GM12891 (cell line): ENCODE results near the gene SCGB2A2.

Experiments
- POLR2A ChIP-seq: IDR thresholded peaks from 2 replicates; pipeline ENCODE4 v1.6.1; 2011; ENCODE audit warnings: low read depth, low read length, control low read depth
- POLR2AphosphoS5 ChIP-seq: IDR thresholded peaks from 2 replicates; pipeline ENCODE4 v1.6.1; 2011; ENCODE audit warnings: low read depth, low read length, control low read depth
- POU2F2 ChIP-seq: IDR thresholded peaks from 2 replicates; pipeline ENCODE4 v1.6.1; 2011; ENCODE audit warnings: low read depth, mild to moderate bottlenecking, control low read depth, low read length, moderate library complexity
- TAF1 ChIP-seq: IDR thresholded peaks from 2 replicates; pipeline ENCODE4 v1.6.1; 2011; ENCODE audit warnings: low read depth, low read length, control low read depth

DNA sequence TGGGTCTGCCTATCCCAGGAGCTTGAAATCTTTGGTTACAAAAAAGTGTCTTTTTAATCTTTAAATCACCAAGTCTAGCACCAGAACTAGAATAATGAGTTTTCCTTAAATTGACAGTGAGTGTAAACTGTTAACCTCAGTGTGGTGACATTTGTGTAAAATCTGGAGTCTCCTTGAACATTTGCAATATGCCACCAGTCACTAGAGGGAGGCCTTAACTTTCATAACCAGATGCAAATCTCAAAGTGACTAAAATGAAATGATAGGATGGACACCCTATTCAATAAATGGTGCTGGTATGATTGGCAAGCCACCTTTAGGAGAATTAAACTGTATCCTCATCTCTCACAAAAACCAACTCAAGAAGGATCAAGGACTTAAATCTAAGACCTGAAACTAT is 36.2 kb upstream of the SCGB2A2 start:
- TF ChIP-seq POLR2AphosphoS5 (no peak), POLR2A (no peak), TAF1 (no peak), POU2F2 (no peak)
